Natural killer cell treated with Interleukin-12 subunit alpha and Interleukin-12 subunit beta and Interleukin-15 and Interleukin-18, amount 100 ng/mL, for 72 hours (primary cell): ENCODE data around the gene SULT2B1. TPM values are rescaled to one million over a fixed set of nuclear protein-coding genes. Genes with fewer than 3 reads are reported as not detected.
A peak's percentile ranks its signal among the peaks of the same experiment; 100 is the strongest.

ENCODE experiments used
- ATAC-seq, 2 donors: fragments of 150-1000 bp; cut with Tn5 transposase in 1 of 2; sonication (Bioruptor Pico), chemical (Tn5 transposase) in 1 of 2; 2 replicates each; pipeline ENCODE4 v1.10.0; 2021
- DNase-seq: peaks from one replicate; pipeline ENCODE4 v3.0.0; 2022; ENCODE audit warnings: low spot score
- H3K27ac Mint-ChIP-seq, 2 donors: 1 replicate in 1 of 2; 2 replicates in 1 of 2; pipeline ENCODE4 v1.8.0; 2022; ENCODE audit warnings: mixed read lengths in 2 of 2, mild to moderate bottlenecking in 1 of 2, moderate library complexity in 1 of 2
- H3K27me3 Mint-ChIP-seq, 2 donors: 1 replicate in 1 of 2; 2 replicates in 1 of 2; pipeline ENCODE4 v1.8.0; 2022; ENCODE audit warnings: mixed read lengths in 2 of 2
- H3K36me3 Mint-ChIP-seq: one replicate; pipeline ENCODE4 v1.8.0; 2022; ENCODE audit warnings: mixed read lengths
- H3K4me1 Mint-ChIP-seq, 2 donors: 1 replicate in 1 of 2; 2 replicates in 1 of 2; pipeline ENCODE4 v1.8.0; 2022; ENCODE audit warnings: low read depth in 2 of 2, mixed read lengths in 2 of 2, mild to moderate bottlenecking in 1 of 2
- H3K4me3 Mint-ChIP-seq: one replicate; pipeline ENCODE4 v1.8.0; 2022; ENCODE audit warnings: mixed read lengths
- H3K9me3 Mint-ChIP-seq: 2 replicates; pipeline ENCODE4 v1.8.0; 2022; ENCODE audit warnings: mixed read lengths
- total RNA-seq, 2 donors: library from RNA; stranded (reverse); gene quantifications; one replicate each; pipeline ENCODE4 v1.2.3, GENCODE V29; 2022

SULT2B1 gene
- total RNA-seq, 2 donors from 2014 or later: not detected

DNA sequence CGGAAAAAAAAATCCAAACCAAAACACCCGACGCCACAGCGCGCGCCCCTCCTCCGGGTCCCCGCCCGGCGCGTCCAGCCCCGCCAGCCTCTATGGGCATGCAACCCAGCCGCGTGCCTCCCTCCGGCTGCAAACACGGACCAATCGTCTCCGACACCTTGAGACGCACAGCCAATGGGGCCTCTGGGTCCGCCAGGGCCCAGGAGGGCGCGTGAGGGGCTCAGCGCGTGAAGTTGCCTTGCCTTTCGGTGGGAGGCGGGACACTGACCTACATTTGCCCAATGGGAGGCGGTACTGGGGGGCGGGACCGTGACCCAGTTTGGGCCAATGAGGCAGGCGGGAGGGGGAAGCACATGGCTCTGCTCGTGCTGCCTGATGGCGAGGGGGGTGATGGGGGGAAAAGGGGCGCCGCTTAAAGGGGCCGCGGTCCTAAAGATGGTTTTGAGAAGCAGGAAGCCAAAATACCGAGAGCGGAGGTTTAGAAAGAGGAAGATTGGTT lies 85.5 kb downstream of the SULT2B1 start:
- peak overlapping the region; percentile 81 for H3K4me3 Mint-ChIP-seq
- H3K4me1 Mint-ChIP-seq: peaks cover 35 to 39% of the 10 kb centered on the region in 2 donors
- DNase-seq: peak; percentile 99
- peak overlapping the region; percentile 94 to 99 for H3K27ac Mint-ChIP-seq
- H3K9me3 Mint-ChIP-seq: peaks cover 5% of the 10 kb centered on the region
- no peaks in the 10 kb centered on the region for H3K27me3 Mint-ChIP-seq
- peak; percentile 86 to 90 for ATAC-seq
- H3K36me3 Mint-ChIP-seq: no peaks in the 10 kb centered on the region

GRCh38 chr19:48637948-48638830 lies 86.2 kb downstream of the SULT2B1 start:
- DNase-seq (peak; percentile 87), ATAC-seq (peak; percentile 57 to 64)
- Mint-ChIP-seq H3K27me3 (no peaks in the 10 kb centered on the region), H3K9me3 (peaks cover 5% of the 10 kb centered on the region), H3K4me3 (peak overlapping the region; percentile 81), H3K36me3 (no peaks in the 10 kb centered on the region), H3K27ac (peak overlapping the region; percentile 94 to 99), H3K4me1 (peaks cover 35 to 38% of the 10 kb centered on the region in 2 donors)

GRCh38 chr19:48638831-48639381 lies 86.9 kb downstream of the SULT2B1 start:
- no peak for DNase-seq
- Mint-ChIP-seq H3K27ac (peak overlapping the region; percentile 94 to 99), H3K4me3 (peak overlapping the region; percentile 81), H3K27me3 (no peaks in the 10 kb centered on the region), H3K4me1 (peaks cover 35 to 36% of the 10 kb centered on the region in 2 donors), H3K9me3 (peaks cover 5% of the 10 kb centered on the region), H3K36me3 (no peaks in the 10 kb centered on the region)
- no peak for ATAC-seq

GRCh38 chr19:48639483-48640375 lies 87.8 kb downstream of the SULT2B1 start:
- no peaks in the 10 kb centered on the region for H3K27me3 Mint-ChIP-seq

DNA sequence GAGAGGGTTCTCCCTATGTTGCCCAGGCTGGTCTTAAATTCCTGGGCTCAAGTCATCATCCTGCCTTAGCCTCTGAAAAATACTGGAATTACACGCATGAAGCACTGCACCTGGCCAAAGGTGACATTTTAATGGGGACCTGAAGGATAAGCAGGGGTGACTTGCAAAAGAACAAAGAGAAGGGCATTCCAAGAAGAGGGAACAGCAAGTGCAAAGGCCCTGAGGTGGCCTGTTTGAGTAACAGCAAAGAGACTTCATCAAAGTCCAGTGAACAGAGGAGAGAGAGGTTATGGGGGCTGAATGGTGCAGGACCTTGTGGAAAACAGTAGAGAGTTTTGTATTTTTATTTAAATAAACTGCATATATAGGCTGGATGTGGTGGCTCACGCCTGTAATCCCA lies 89.9 kb downstream of the SULT2B1 start:
- Mint-ChIP-seq H3K9me3 (peaks cover 5% of the 10 kb centered on the region), H3K36me3 (no peaks in the 10 kb centered on the region), H3K4me1 (peaks cover 35 to 37% of the 10 kb centered on the region in 2 donors), H3K4me3 (no peak overlapping the region), H3K27me3 (no peaks in the 10 kb centered on the region), H3K27ac (no peak overlapping the region)
- DNase-seq (no peak), ATAC-seq (no peak)

More at GRCh38 chr19:48639483-48640375, 87.8 kb downstream of the SULT2B1 start:
- peaks cover 5% of the 10 kb centered on the region for H3K9me3 Mint-ChIP-seq
- ATAC-seq (no peak), DNase-seq (no peak)
- peak overlapping the region; percentile 94 to 99 for H3K27ac Mint-ChIP-seq
- peak overlapping the region; percentile 6 for H3K4me3 Mint-ChIP-seq
- no peaks in the 10 kb centered on the region for H3K36me3 Mint-ChIP-seq
- peaks cover 27 to 30% of the 10 kb centered on the region in 2 donors for H3K4me1 Mint-ChIP-seq

GRCh38 chr19:48642862-48643261 lies 90.9 kb downstream of the SULT2B1 start:
- DNase-seq (no peak), ATAC-seq (no peak)
- Mint-ChIP-seq H3K36me3 (no peaks in the 10 kb centered on the region), H3K27me3 (no peaks in the 10 kb centered on the region), H3K27ac (no peak overlapping the region), H3K4me3 (no peak overlapping the region), H3K4me1 (peaks cover 35 to 38% of the 10 kb centered on the region in 2 donors), H3K9me3 (peaks cover 5% of the 10 kb centered on the region)

GRCh38 chr19:48644355-48644754 lies 92.4 kb downstream of the SULT2B1 start:
- ATAC-seq (no peak), DNase-seq (no peak)
- H3K4me3 Mint-ChIP-seq: no peak overlapping the region
- H3K27me3 Mint-ChIP-seq: no peaks in the 10 kb centered on the region
- H3K4me1 Mint-ChIP-seq: peaks cover 25 to 33% of the 10 kb centered on the region in 2 donors
- H3K27ac Mint-ChIP-seq: peak overlapping the region in 1 of 2 donors; percentile 89
- H3K9me3 Mint-ChIP-seq: no peaks in the 10 kb centered on the region
- H3K36me3 Mint-ChIP-seq: no peaks in the 10 kb centered on the region

- no peaks in the 10 kb centered on the region for H3K27me3 Mint-ChIP-seq
- peaks cover 29 to 33% of the 10 kb centered on the region in 2 donors for H3K4me1 Mint-ChIP-seq
- peak overlapping the region; percentile 97 for H3K4me3 Mint-ChIP-seq
- no peaks in the 10 kb centered on the region for H3K36me3 Mint-ChIP-seq
- no peaks in the 10 kb centered on the region for H3K9me3 Mint-ChIP-seq
- DNase-seq: peak; percentile 83
- ATAC-seq: peak; percentile 78 to 85
- peak overlapping the region; percentile 76 to 89 for H3K27ac Mint-ChIP-seq
These were observed 93.1 kb downstream of the SULT2B1 start for GRCh38 chr19:48644839-48645619.

DNA sequence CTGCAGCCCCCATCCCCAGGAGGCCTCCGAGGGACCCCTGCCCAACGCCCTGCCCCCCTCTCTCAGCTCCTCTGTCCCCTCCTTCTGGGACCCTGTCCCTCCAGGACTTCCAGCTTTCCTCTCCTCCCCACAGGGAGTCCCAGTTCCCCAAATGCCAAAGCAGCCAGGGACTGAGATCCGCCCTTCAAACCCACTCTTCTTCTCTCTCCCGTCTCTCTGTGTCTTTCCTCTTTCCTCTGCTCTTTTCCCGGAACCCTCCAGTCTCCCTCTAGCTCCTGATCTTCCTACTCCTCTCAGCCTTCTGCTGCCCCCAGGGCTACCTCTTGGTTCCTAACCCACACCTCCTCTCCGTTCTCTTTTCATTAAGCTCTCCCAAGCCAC lies 93.6 kb downstream of the SULT2B1 start:
- no peaks in the 10 kb centered on the region for H3K9me3 Mint-ChIP-seq
- H3K36me3 Mint-ChIP-seq: no peaks in the 10 kb centered on the region
- H3K4me1 Mint-ChIP-seq: peaks cover 29 to 33% of the 10 kb centered on the region in 2 donors
- ATAC-seq (no peak), DNase-seq (no peak)
- H3K4me3 Mint-ChIP-seq: peak overlapping the region; percentile 97
- peak overlapping the region; percentile 76 to 89 for H3K27ac Mint-ChIP-seq
- H3K27me3 Mint-ChIP-seq: no peaks in the 10 kb centered on the region

GRCh38 chr19:48646001-48646721 lies 94.2 kb downstream of the SULT2B1 start, which contains the start of gene CA11:
TSS of gene CA11 (minus strand) at chr19:48646187. CDS start at chr19:48645632, 555 bp downstream.
- H3K4me1 Mint-ChIP-seq: peaks cover 29 to 33% of the 10 kb centered on the region in 2 donors

GRCh38 chr19:48646722-48647216 lies 94.8 kb downstream of the SULT2B1 start:
- H3K9me3 Mint-ChIP-seq: no peaks in the 10 kb centered on the region
- peak overlapping the region; percentile 97 for H3K4me3 Mint-ChIP-seq
- no peak for DNase-seq
- no peak for ATAC-seq
- no peaks in the 10 kb centered on the region for H3K36me3 Mint-ChIP-seq
- no peaks in the 10 kb centered on the region for H3K27me3 Mint-ChIP-seq
- peaks cover 29 to 33% of the 10 kb centered on the region in 2 donors for H3K4me1 Mint-ChIP-seq
- peak overlapping the region; percentile 5 to 76 for H3K27ac Mint-ChIP-seq

More at GRCh38 chr19:48646001-48646721, 94.2 kb downstream of the SULT2B1 start, which contains the start of gene CA11:
- Mint-ChIP-seq H3K9me3 (no peaks in the 10 kb centered on the region), H3K36me3 (no peaks in the 10 kb centered on the region), H3K27ac (peak within 1 kb of the TSS; percentile 76 to 89), H3K27me3 (no peaks in the 10 kb centered on the region), H3K4me3 (peak within 1 kb of the TSS; percentile 97)
- DNase-seq (peak; percentile 93), ATAC-seq (peak; percentile 94 to 96)

DNA sequence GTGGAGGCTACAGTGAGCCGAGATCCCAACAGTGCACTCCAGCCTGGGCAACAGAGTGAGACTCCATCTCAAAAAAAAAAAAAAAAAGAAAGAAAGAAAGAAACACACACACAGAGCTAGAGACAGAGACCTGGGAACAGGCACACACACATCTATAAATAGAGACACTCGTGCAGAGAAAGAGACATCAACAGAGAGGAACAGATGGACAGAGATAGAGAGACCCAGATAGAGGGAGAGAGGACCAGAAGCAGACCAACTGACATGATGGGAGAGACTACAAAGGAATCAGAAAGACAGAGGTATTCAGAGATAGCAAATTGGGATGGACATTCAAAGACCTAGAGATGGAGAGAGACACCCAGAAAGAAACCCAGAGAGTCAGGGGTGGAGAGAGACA lies 96.2 kb downstream of the SULT2B1 start:
- H3K4me3 Mint-ChIP-seq: no peak overlapping the region
- ATAC-seq: no peak
- no peaks in the 10 kb centered on the region for H3K36me3 Mint-ChIP-seq
- no peaks in the 10 kb centered on the region for H3K27me3 Mint-ChIP-seq
- H3K27ac Mint-ChIP-seq: no peak overlapping the region
- peaks cover 31 to 38% of the 10 kb centered on the region in 2 donors for H3K4me1 Mint-ChIP-seq
- no peak for DNase-seq
- no peaks in the 10 kb centered on the region for H3K9me3 Mint-ChIP-seq
